Fibroblast of lung (primary cell): ENCODE results near the gene IL17RD. TPM values are rescaled to one million over a fixed set of nuclear protein-coding genes. Genes with fewer than 3 reads are reported as not detected.

Experiments used
- DNase-seq, 2 donors: peaks; one replicate each; pipeline versions ENCODE4 v3.0.0 to v3.0.0-alpha.2; 2010; ENCODE audit warnings: low read depth in 2 of 2
- H2AFZ ChIP-seq: 2 replicates; pipeline ENCODE4 v1.5.1; 2012; ENCODE audit warnings: low read length, control low read depth, inconsistent platforms
- H3K27ac ChIP-seq: 2 replicates; pipeline ENCODE4 v1.5.1; 2011; ENCODE audit warnings: low read length, control low read depth; ENCODE audit not compliant: insufficient read depth
- H3K27me3 ChIP-seq: 2 replicates; pipeline ENCODE4 v1.5.1; 2011; ENCODE audit warnings: mild to moderate bottlenecking, low read length; ENCODE audit not compliant: control insufficient read depth, insufficient read depth
- H3K36me3 ChIP-seq: 2 replicates; pipeline ENCODE4 v1.5.1; 2011; ENCODE audit warnings: low read length; ENCODE audit not compliant: control insufficient read depth, insufficient read depth
- H3K4me1 ChIP-seq: 2 replicates; pipeline ENCODE4 v1.5.1; 2011; ENCODE audit warnings: low read length; ENCODE audit not compliant: control insufficient read depth, insufficient read depth; ENCODE audit errors: extremely low read depth
- H3K4me2 ChIP-seq: 2 replicates; pipeline ENCODE4 v1.5.1; 2011; ENCODE audit warnings: low read length, control low read depth; ENCODE audit not compliant: insufficient read depth; ENCODE audit errors: extremely low read depth
- H3K4me3 ChIP-seq, 4 experiments: fragments of 200-600 bp in 1 of 4; sonication (generic) in 1 of 4; replicated peaks in 1 of 4; 2 replicates each; pipeline ENCODE4 v1.5.1; 2011 to 2016; ENCODE audit warnings: low read length in 4 of 4, low read depth in 3 of 4, mild to moderate bottlenecking in 3 of 4, control low read depth in 2 of 4, inconsistent platforms in 1 of 4, mixed read lengths in 1 of 4; ENCODE audit not compliant: insufficient read depth in 1 of 4; ENCODE audit errors: control extremely low read depth in 1 of 4
- H3K79me2 ChIP-seq: 2 replicates; pipeline ENCODE4 v1.5.1; 2012; ENCODE audit warnings: mild to moderate bottlenecking, low read length, inconsistent platforms; ENCODE audit not compliant: control insufficient read depth, insufficient read depth
- H3K9ac ChIP-seq: 2 replicates; pipeline ENCODE4 v1.5.1; 2011; ENCODE audit warnings: mild to moderate bottlenecking, low read length, control low read depth; ENCODE audit not compliant: insufficient read depth
- H3K9me3 ChIP-seq: 2 replicates; pipeline ENCODE4 v1.5.1; 2012; ENCODE audit warnings: low read depth, low read length; ENCODE audit not compliant: control insufficient read depth, insufficient read depth
- H4K20me1 ChIP-seq: 2 replicates; pipeline ENCODE4 v1.5.1; 2011; ENCODE audit warnings: low read length; ENCODE audit not compliant: control insufficient read depth, insufficient read depth; ENCODE audit errors: extremely low read depth
- CTCF ChIP-seq, 2 donors: IDR thresholded peaks in 1 of 2; conservative IDR thresholded peaks in 1 of 2; 1 replicate in 1 of 2; 2 replicates in 1 of 2; pipeline ENCODE4 v1.5.1; 2011 to 2012; ENCODE audit warnings: low read length in 2 of 2, control low read depth in 1 of 2, inconsistent platforms in 1 of 2, low read depth in 1 of 2, mild to moderate bottlenecking in 1 of 2
- EZH2 ChIP-seq: IDR thresholded peaks from 2 replicates; pipeline ENCODE4 v1.5.1; 2012; ENCODE audit warnings: low read length, control low read depth, mild to moderate bottlenecking; ENCODE audit errors: missing control alignments
- polyA plus RNA-seq, 2 donors: library from polyadenylated mRNA; depleted of rRNA in 1 of 2; stranded (reverse) in 1 of 2; unstranded in 1 of 2; fragments of >200 nt; gene quantifications; 2 replicates each; pipeline ENCODE4 v1.2.1, GENCODE V29; 2011 to 2012; ENCODE audit warnings: missing spikeins in 1 of 2
- total RNA-seq: library from RNA; depleted of rRNA; stranded (reverse); fragments of >200 nt; gene quantifications from 2 replicates; pipeline ENCODE4 v1.2.1, GENCODE V29; 2014

Gene IL17RD
- total and polyA plus RNA-seq, 2 donors (not counting 1 experiment from before 2014, with no cell fraction given), result 0.60 to 1.8 TPM

DNA sequence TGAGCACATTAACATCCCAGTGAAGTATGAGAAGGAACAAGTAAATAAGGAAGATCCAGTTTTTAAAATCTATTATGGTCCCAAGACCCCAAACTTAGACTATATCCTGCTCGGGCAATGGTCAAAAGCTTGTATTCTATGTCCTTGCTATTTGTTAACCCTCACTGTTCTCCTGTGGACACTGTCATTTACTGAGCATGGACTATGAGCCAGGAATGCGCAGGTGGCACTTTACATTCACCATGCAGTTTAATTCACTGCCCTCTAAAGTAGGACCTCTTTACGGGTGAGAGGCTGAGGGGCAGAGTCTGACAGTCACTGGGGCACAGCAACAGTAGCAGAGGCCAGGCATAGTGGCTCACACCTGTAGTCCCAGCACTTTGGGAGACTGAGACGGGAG is 76.1 kb downstream of the IL17RD start:
- no peak for DNase-seq
- no peak overlapping the region for H2AFZ ChIP-seq
- no peaks in the 10 kb centered on the region for H3K4me1 ChIP-seq
- TF ChIP-seq CTCF (conservative IDR thresholded peaks at IDR 0.05 in 1 of 2, IDR thresholded peaks at IDR 0.05 in 1 of 2; ENCODE audit: low read depth in 1 of 2, low read length in 2 of 2), result no peak
- TF ChIP-seq EZH2, result no peak
- no peaks in the 10 kb centered on the region for H3K9me3 ChIP-seq
- H3K27me3 ChIP-seq, result no peaks in the 10 kb centered on the region
- H4K20me1 ChIP-seq, result no peaks in the 10 kb centered on the region
- no peak overlapping the region for H3K4me3 ChIP-seq
- no peak overlapping the region for H3K27ac ChIP-seq
- H3K4me2 ChIP-seq, result no peak overlapping the region
- no peaks in the 10 kb centered on the region for H3K79me2 ChIP-seq
- no peak overlapping the region for H3K9ac ChIP-seq
- H3K36me3 ChIP-seq, result no peaks in the 10 kb centered on the region

- Histone ChIP-seq H3K4me2 (no peak overlapping the region), H3K36me3 (no peaks in the 10 kb centered on the region), H4K20me1 (no peaks in the 10 kb centered on the region), H2AFZ (no peak overlapping the region), H3K79me2 (no peaks in the 10 kb centered on the region), H3K4me1 (no peaks in the 10 kb centered on the region), H3K27me3 (no peaks in the 10 kb centered on the region), H3K9me3 (no peaks in the 10 kb centered on the region), H3K27ac (no peak overlapping the region), H3K9ac (no peak overlapping the region), H3K4me3 (no peak overlapping the region)
- no peak for DNase-seq
- TF ChIP-seq CTCF (conservative IDR thresholded peaks at IDR 0.05 in 1 of 2, IDR thresholded peaks at IDR 0.05 in 1 of 2; ENCODE audit: low read depth in 1 of 2, low read length in 2 of 2), result no peak
- TF ChIP-seq EZH2, result no peak
These were observed 76.7 kb downstream of the IL17RD start for GRCh38 chr3:57088503-57088902.

GRCh38 chr3:57087361-57088092 is 77.6 kb downstream of the IL17RD start:
- Histone ChIP-seq H2AFZ (no peak overlapping the region), H3K27me3 (no peaks in the 10 kb centered on the region), H3K4me3 (no peak overlapping the region), H3K4me2 (no peak overlapping the region), H3K9me3 (no peaks in the 10 kb centered on the region), H3K79me2 (no peaks in the 10 kb centered on the region), H3K36me3 (no peaks in the 10 kb centered on the region), H4K20me1 (no peaks in the 10 kb centered on the region), H3K27ac (no peak overlapping the region), H3K9ac (no peak overlapping the region), H3K4me1 (no peaks in the 10 kb centered on the region)
- TF ChIP-seq EZH2, result no peak
- TF ChIP-seq CTCF (conservative IDR thresholded peaks at IDR 0.05 in 1 of 2, IDR thresholded peaks at IDR 0.05 in 1 of 2; ENCODE audit: low read depth in 1 of 2, low read length in 2 of 2), result no peak
- no peak for DNase-seq
